MV-4-11 (cell line): ENCODE results near the gene NFKB1.
"Not testable (repeated sequence)": the region's sequence is repeated elsewhere in the genome, so short reads cannot be mapped to it uniquely, and the experiment has no call there.

Source experiments
- DNase-seq: peaks from one replicate; lab custom pipeline; 2025; lab: John Stamatoyannopoulos, UW

The NFKB1 gene

GRCh38 chr4:102500696-102501446 is at the start of gene NFKB1:
TSS of gene NFKB1 (plus strand) at chr4:102501359. CDS start at chr4:102525519, 24,160 bp downstream.
- DNase-seq = peak; percentile 63

- no peak for DNase-seq
These were observed 48.3 kb upstream of the NFKB1 start for GRCh38 chr4:102452854-102453253.

GRCh38 chr4:102453827-102454226 is 47.3 kb upstream of the NFKB1 start:
- DNase-seq = peak; percentile 58

- DNase-seq = peak; percentile 77
These were observed 46.9 kb upstream of the NFKB1 start for GRCh38 chr4:102454268-102454667.

- no peak for DNase-seq
These were observed 46.0 kb upstream of the NFKB1 start for GRCh38 chr4:102454981-102455685.

GRCh38 chr4:102455750-102456149 is 45.4 kb upstream of the NFKB1 start:
- no peak for DNase-seq

GRCh38 chr4:102466298-102466697 is 34.9 kb upstream of the NFKB1 start:
- no peak for DNase-seq

GRCh38 chr4:102469806-102470205 is 31.4 kb upstream of the NFKB1 start:
- DNase-seq = no peak

GRCh38 chr4:102472441-102473013 is 28.6 kb upstream of the NFKB1 start:
- no peak for DNase-seq

GRCh38 chr4:102473476-102473875 is 27.7 kb upstream of the NFKB1 start:
- no peak for DNase-seq

GRCh38 chr4:102474736-102475504 is 26.2 kb upstream of the NFKB1 start:
- no peak for DNase-seq

- no peak for DNase-seq
These were observed 23.5 kb upstream of the NFKB1 start for GRCh38 chr4:102477657-102478056.

GRCh38 chr4:102478186-102478585 is 23.0 kb upstream of the NFKB1 start:
- DNase-seq = no peak

GRCh38 chr4:102479832-102480231 is 21.3 kb upstream of the NFKB1 start:
- DNase-seq = not testable (repeated sequence)

- no peak for DNase-seq
These were observed 18.0 kb upstream of the NFKB1 start for GRCh38 chr4:102483120-102483519.

- DNase-seq = not testable (repeated sequence)
These were observed 17.0 kb upstream of the NFKB1 start for GRCh38 chr4:102483990-102484692.

- peak; percentile 10 for DNase-seq
These were observed 8.5 kb upstream of the NFKB1 start for GRCh38 chr4:102492531-102493241.

- DNase-seq = no peak
These were observed 7.9 kb upstream of the NFKB1 start for GRCh38 chr4:102493257-102493656.

- no peak for DNase-seq
These were observed 7.4 kb upstream of the NFKB1 start for GRCh38 chr4:102493794-102494193.

- no peak for DNase-seq
These were observed 6.6 kb upstream of the NFKB1 start for GRCh38 chr4:102494603-102495002.

- DNase-seq = no peak
These were observed 3.2 kb upstream of the NFKB1 start for GRCh38 chr4:102497986-102498385.
